Measurements from ENCODE around the gene NCBP1. TPM values are rescaled to one million over a fixed set of nuclear protein-coding genes. Genes with fewer than 3 reads are reported as not detected.

Gene NCBP1
- polyA plus RNA-seq, 2 of the 4 experiments (the other 2 are of a cell fraction), result 31.8 to 48.2 TPM

GRCh38 chr9:97593960-97594359 is 39.7 kb upstream of the NCBP1 start:
- Histone ChIP-seq H3K27ac (no peak overlapping the region), H3K4me3 (no peak overlapping the region), H3K4me2 (no peak overlapping the region), H3K9me3 (no peaks in the 10 kb centered on the region), H3K4me1 (no peaks in the 10 kb centered on the region)
- no peak for FAIRE-seq
- DNase-seq (ENCODE audit: low read depth in 1 of 2, low spot score in 1 of 2), result no peak
- WGBS (ENCODE audit: missing lambda C conversion rate), result 84% methylated on average over 4 of the region's 4 CpGs
- POLR2A ChIA-PET, result interaction anchor here (0.6 to 1.4 kb wide), 2 partner anchors 30 to 39 kb away, joined by 3 read pairs; partner anchors contain the start of gene TSTD2
- TF ChIP-seq SREBF2 (IDR thresholded peaks at IDR 0.05) (no peak), JUN (IDR thresholded peaks at IDR 0.05) (no peak), GATA3 (IDR thresholded peaks at IDR 0.05; ENCODE audit: borderline replicate concordance) (no peak), CHD4 (IDR thresholded peaks at IDR 0.05; ENCODE audit: borderline replicate concordance) (no peak), NR3C1 (IDR thresholded peaks at IDR 0.05) (no peak), RAD21 (conservative IDR thresholded peaks at IDR 0.05 in 1 of 2, IDR thresholded peaks at IDR 0.05 in 1 of 2) (no peak), ZSCAN20 (CRISPR knock-in tag; IDR thresholded peaks at IDR 0.05) (no peak), MAFK (IDR thresholded peaks at IDR 0.05; ENCODE audit: partially characterized antibody) (no peak)
- CTCF ChIA-PET, result interaction anchor here (0.9 to 13.8 kb wide), 7 partner anchors 8 to 736 kb away, joined by 3 to 340 read pairs (median 3); partner anchors contain the start of gene TDRD7
- ATAC-seq, result no peak

GRCh38 chr9:97594381-97594921 is 39.2 kb upstream of the NCBP1 start:
- no peak for FAIRE-seq
- no peaks in the 10 kb centered on the region for H3K4me1 ChIP-seq
- ChIA-PET POLR2A (interaction anchor here (0.6 to 1.4 kb wide), 2 partner anchors 30 to 39 kb away, joined by 3 read pairs; partner anchors contain the start of gene TSTD2), CTCF (interaction anchor here (0.9 to 13.8 kb wide), 8 partner anchors 8 to 737 kb away, joined by 3 to 340 read pairs (median 4); partner anchors contain the start of gene TDRD7)
- H3K27ac ChIP-seq, result no peak overlapping the region
- WGBS (ENCODE audit: missing lambda C conversion rate), result 86% methylated on average over 11 of the region's 11 CpGs
- H3K4me3 ChIP-seq, result no peak overlapping the region
- H3K9me3 ChIP-seq, result no peaks in the 10 kb centered on the region
- H3K4me2 ChIP-seq, result no peak overlapping the region
- no peak for TF ChIP-seq CHD2 (IDR thresholded peaks at IDR 0.05; ENCODE audit: low read length, partially characterized antibody)
- TF ChIP-seq JUNB (IDR thresholded peaks at IDR 0.05), result no peak
- TF ChIP-seq USF2 (IDR thresholded peaks at IDR 0.05), result no peak
- no peak for TF ChIP-seq TP53 (CRISPR knock-in tag; IDR thresholded peaks at IDR 0.05)
- no peak for TF ChIP-seq PHF8 (IDR thresholded peaks at IDR 0.05; ENCODE audit: borderline replicate concordance, low read depth)
- no peak for TF ChIP-seq MAFK (IDR thresholded peaks at IDR 0.05; ENCODE audit: partially characterized antibody)
- TF ChIP-seq EHMT2 (IDR thresholded peaks at IDR 0.05; ENCODE audit: low read depth), result no peak
- TF ChIP-seq SREBF2 (IDR thresholded peaks at IDR 0.05), result no peak
- TF ChIP-seq POLR2AphosphoS2 (conservative IDR thresholded peaks at IDR 0.05; ENCODE audit: low read length), result no peak
- no peak for TF ChIP-seq FOXS1 (CRISPR knock-in tag; IDR thresholded peaks at IDR 0.05)
- no peak for TF ChIP-seq RAD21 (conservative IDR thresholded peaks at IDR 0.05 in 1 of 2, IDR thresholded peaks at IDR 0.05 in 1 of 2)
- TF ChIP-seq CBX8 (IDR thresholded peaks at IDR 0.05), result no peak
- TF ChIP-seq KDM1A (IDR thresholded peaks at IDR 0.05; ENCODE audit: low read depth), result no peak
- ATAC-seq, result no peak; a peak in 2 of 6 replicates
- no peak for DNase-seq (ENCODE audit: low read depth in 1 of 2, low spot score in 1 of 2)

GRCh38 chr9:97596906-97597305 is 36.7 kb upstream of the NCBP1 start:
- ChIA-PET CTCF (interaction anchor here (3.2 to 13.8 kb wide), 4 partner anchors 15 to 127 kb away, joined by 19 to 340 read pairs (median 104); partner anchors contain the start of gene TMOD1), POLR2A (no interaction called here)
- Histone ChIP-seq H3K4me3 (no peak overlapping the region), H3K4me1 (no peaks in the 10 kb centered on the region), H3K27ac (no peak overlapping the region), H3K9me3 (no peaks in the 10 kb centered on the region), H3K4me2 (no peak overlapping the region)
- DNase-seq (ENCODE audit: low read depth in 1 of 2, low spot score in 1 of 2) (no peak), FAIRE-seq (no peak), ATAC-seq (no peak)
- 84% methylated on average over 4 of the region's 4 CpGs for WGBS (ENCODE audit: missing lambda C conversion rate)
- TF ChIP-seq ESRRA (IDR thresholded peaks at IDR 0.05; ENCODE audit: borderline replicate concordance, low read length), result no peak
- no peak for TF ChIP-seq MAFK (IDR thresholded peaks at IDR 0.05; ENCODE audit: partially characterized antibody)
- no peak for TF ChIP-seq HES2 (IDR thresholded peaks at IDR 0.05)
- no peak for TF ChIP-seq FOXS1 (CRISPR knock-in tag; IDR thresholded peaks at IDR 0.05)
- no peak for TF ChIP-seq NPAS2 (CRISPR knock-in tag; IDR thresholded peaks at IDR 0.05; ENCODE audit: borderline replicate concordance)
- TF ChIP-seq RARB (CRISPR knock-in tag; IDR thresholded peaks at IDR 0.05), result no peak
- no peak for TF ChIP-seq EP300 (IDR thresholded peaks at IDR 0.05)
- TF ChIP-seq BHLHE40 (IDR thresholded peaks at IDR 0.05; ENCODE audit: low read depth, low read length), result no peak
- TF ChIP-seq CHD4 (IDR thresholded peaks at IDR 0.05; ENCODE audit: borderline replicate concordance), result no peak
- TF ChIP-seq RFX5 (IDR thresholded peaks at IDR 0.05), result no peak

All from A549 (cell line).